Pons (tissue), 1 donor: ENCODE data around the gene SMAD4.
"Not testable (repeated sequence)": the region's sequence is repeated elsewhere in the genome, so short reads cannot be mapped to it uniquely, and the experiment has no call there.

Source experiments
- DNase-seq: peaks from one replicate; pipeline ENCODE4 v3.0.0-alpha.2; 2016; ENCODE audit warnings: low spot score

Gene SMAD4

DNA sequence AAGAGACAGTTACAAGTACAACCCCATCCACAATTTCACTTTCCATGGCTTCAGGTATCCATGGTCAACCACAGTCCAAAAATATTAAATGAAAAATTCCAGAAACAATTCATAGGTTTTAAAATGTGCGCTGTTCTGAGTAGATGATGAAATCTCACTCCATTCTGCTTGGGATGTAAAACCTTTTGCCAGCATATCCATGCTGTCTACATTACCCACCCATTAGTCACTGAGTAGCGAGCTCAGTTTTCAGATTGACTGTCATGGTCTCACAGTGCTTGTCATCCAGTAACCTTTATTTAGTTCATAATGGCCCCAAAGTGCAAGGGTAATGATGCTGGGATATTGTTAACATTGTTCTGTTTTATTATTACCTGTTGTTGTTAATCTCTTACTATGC is 40.5 kb downstream of the SMAD4 start:
- DNase-seq = no peak

DNA sequence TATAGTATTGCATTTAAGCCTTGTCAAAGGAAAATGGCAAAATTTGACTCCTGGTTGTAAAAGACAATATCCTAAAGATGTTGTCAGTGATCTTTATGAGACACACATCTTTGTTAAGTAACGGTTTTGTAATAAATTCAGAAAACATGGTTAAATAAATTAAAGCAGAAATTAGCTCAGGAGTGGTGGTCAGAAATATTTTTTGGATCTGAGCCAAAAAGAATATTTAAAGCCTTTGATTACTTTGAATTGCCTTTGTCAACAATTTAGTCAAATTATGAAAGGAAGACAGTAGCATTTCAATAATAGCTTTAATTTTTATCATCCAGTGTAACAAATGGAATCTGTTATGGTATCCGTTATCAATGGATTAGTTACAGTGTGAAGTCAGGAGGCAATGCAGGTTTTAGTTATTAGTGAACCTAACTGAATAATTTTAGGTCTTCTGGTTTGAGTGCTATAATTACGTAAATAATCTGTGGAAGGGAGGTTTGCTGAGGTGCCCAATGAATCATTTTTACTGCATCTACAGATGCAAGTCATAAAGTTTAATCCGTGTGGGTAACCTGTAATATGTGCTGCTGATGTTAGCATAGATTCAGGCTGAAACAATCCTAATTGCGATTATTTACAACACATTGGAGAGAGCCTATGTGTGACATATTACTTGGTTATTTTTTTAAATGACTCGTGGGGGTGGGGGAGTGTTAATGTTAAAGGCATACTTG is 42.7 kb downstream of the SMAD4 start:
- DNase-seq = no peak

DNA sequence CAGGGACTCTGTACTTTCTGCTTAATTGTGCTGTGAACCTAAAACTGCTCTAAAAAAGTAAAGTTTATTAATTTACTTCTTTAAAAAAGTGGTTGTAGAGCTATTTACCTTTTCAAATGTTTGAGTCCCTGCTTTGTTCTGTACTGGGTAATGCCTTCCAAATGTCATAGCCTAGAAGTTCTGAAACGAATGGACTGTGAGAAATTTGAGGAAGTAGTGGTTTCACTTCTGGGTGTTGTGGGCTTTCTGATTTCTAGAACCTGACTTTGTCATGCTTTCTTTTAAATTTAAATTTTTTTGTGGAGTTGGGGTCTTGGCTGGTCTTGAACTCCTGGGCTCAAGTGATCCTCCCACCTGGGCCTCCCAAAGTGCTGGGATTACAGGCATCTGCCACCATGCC is 44.6 kb downstream of the SMAD4 start:
- DNase-seq = peak; percentile 29

DNA sequence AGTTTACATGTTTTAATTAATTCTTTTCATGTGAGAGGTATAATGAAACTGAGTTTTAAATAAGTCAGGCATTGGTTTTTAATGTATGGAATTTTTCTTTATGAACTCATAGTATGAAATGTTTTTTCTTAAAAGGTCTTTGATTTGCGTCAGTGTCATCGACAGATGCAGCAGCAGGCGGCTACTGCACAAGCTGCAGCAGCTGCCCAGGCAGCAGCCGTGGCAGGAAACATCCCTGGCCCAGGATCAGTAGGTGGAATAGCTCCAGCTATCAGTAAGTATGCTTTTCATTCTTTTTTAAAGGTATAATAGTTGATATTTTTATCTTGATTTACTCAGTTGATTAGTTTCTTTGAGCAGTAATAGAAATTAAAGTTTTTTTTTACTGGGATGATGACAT is 46.5 kb downstream of the SMAD4 start:
- no peak for DNase-seq

DNA sequence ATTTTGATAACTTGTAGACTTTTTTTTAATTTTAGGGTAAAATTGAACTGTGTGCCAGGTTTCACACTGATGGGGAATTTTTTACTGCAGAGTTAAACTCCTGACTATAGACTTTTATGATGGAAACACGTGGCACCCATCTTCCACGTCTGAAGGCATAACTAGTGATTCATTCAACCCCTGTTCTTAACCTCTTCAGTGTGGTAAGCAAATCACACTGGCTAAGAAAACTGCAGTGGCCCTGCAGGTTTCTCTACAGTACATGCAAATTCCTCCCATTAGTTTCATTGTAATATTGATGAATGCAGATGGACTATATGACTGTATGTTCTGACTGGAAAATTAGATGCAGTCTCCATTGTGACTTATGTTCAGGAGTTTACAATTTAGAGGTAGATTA is 47.2 kb downstream of the SMAD4 start:
- DNase-seq = no peak

DNA sequence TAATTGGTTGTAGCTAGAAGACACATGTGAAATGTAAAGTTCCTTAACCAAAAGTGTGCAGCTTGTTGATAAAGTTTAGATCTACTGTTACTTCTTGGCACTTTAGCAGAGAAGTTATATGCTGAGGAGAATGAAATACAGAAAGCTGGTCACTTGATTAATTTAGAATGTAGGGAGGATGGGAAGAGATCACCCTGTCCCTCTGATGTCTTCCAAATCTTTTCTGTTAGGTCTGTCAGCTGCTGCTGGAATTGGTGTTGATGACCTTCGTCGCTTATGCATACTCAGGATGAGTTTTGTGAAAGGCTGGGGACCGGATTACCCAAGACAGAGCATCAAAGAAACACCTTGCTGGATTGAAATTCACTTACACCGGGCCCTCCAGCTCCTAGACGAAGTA is 48.0 kb downstream of the SMAD4 start:
- no peak for DNase-seq

DNA sequence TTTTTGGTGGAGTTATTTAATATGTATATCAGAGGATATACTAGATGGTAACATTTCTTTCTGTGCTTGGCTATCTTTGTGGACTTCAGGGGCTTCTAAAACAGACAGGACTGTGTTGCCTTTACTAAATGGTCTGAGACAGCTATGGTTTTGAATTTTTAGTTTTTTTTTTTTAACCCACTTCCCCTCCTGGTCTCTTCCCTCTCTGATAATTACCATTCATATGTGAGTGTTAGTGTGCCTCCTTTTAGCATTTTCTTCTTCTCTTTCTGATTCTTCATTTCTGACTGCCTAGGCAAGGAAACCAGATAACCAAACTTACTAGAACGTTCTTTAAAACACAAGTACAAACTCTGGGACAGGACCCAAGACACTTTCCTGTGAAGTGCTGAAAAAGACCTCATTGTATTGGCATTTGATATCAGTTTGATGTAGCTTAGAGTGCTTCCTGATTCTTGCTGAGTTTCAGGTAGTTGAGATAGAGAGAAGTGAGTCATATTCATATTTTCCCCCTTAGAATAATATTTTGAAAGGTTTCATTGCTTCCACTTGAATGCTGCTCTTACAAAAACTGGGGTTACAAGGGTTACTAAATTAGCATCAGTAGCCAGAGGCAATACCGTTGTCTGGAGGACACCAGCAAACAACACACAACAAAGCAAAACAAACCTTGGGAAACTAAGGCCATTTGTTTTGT is 52.7 kb downstream of the SMAD4 start:
- DNase-seq = no peak

DNA sequence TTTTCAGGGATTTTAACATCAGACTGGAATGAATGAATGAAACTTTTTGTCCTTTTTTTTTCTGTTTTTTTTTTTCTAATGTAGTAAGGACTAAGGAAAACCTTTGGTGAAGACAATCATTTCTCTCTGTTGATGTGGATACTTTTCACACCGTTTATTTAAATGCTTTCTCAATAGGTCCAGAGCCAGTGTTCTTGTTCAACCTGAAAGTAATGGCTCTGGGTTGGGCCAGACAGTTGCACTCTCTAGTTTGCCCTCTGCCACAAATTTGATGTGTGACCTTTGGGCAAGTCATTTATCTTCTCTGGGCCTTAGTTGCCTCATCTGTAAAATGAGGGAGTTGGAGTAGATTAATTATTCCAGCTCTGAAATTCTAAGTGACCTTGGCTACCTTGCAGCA is 53.4 kb downstream of the SMAD4 start:
- DNase-seq = no peak

DNA sequence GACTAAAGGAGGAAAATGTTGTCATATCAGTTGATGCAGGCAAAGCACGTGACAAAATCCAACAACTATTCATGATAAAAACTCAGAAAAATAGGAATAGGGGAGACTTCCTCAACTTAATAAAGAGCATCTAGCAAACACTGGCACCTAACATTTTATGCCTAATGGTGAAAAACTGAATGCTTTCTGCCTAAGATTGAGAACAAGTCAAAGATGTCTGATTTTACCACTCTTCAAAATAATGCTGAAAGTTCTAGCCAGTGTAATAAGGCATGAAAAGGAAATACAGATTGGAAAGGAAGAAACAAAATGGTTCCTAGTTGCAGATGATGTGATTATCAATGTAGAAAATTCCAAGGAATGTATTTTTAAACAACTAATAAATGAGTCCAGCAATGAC is 58.4 kb downstream of the SMAD4 start:
- DNase-seq = no peak

DNA sequence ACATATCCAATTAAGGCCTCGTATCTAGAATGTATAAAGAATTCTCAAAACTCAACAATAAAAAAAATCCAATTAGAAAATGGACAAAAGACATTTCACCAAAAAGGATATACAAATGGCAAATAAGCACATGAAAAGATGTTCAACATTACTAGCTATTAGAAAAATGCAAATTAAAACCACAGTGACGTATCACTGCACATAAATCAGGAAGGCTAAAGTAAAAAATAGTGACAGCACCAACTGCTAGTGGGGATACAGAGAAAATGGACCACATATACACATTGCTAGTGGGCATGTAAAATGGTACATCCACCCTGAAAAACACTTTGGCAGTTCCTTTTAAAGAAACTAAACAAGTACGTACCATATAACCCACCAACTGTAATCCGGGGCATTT is 59.7 kb downstream of the SMAD4 start:
- no peak for DNase-seq

DNA sequence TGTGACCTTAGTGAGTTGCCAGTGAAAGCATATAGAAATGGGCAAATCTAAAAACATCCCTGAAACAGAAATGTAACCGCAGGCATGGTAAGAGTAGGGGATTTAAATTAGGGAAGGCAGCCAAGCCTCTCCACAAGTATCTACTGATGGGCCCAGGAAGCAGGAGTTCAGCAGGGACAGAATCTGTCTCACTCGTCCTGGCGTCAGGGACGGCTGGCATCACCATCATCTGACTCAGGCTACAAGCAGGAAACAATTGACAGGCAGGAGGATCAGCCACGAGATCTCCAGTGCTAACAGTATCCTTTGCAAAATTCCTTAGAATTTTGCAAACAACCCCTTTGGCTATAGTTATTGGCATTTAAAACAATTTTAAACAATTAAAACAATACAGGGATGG is 61.3 kb downstream of the SMAD4 start:
- no peak for DNase-seq

DNA sequence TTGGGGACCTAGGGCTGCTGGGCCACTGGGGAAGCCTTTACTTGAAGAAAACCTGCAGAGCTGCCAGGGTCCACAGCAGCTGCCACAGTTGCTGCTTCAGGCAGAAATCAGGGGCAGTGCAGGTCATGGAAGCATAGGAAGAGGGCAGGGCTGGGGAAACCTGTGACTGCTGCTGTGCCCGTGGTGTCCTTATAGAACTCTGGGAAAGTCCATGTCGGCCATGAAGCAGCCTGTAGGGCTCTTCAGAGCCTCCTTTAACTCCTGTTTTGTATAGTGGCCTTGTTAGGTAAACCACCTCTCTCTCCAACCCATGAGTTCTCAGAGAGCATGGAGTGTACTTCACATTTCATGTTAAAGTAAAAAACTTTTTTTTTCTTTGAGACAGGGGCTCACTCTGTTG is 62.1 kb downstream of the SMAD4 start:
- no peak for DNase-seq

DNA sequence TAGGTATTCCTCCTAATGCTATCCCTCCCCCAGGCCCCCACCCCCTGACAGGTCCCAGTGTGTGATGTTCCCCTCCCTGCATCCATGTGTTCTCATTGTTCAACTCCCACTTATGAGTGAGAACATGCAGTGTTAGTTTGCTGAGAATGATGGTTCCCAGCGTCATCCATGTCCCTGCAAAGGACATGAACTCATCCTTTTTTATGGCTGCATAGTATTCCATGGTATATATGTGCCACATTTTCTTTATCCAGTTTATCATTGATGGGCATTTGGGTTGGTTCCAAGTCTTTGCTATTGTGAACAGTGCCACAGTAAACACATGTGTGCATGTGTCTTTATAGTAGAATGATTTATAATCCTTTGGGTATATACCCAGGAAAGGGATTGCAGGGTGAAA is 63.0 kb downstream of the SMAD4 start:
- DNase-seq = not testable (repeated sequence)

DNA sequence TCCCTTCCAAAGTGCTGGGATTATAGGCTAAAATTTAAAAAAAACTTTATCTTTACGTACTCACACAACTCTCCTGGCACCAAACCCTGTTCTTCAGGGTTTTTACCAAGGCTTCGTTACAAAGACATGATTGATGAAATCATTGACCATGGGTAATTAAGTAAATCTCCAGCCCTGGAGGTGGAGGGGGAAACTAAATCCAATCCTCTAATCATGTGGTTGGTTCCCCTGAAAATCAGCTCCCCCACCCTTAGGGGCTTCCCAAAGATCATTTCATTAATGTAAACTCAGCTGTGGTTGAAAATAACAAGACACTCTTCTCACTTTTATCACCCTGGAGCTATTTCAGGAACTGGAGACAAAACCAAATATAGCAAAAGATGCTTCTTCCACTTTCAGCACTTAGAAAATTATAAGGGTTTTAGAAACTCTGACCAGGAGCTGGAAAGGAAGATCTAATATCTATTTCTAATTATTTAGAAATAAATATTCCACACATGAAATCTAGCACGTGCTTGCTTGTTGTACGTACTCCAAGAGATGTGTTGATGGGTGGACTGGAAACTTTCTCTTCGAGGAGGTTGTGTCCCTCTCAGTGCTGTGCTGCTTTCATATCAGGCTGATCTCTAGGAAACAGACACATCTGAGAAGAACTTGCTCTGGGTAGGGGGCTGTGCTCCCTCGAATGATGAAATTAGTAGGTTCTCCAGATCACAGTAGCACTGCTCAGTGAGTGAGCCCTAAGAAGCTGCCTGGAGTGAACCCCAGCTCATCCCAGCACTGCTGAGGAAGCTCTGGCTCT is 67.2 kb downstream of the SMAD4 start:
- no peak for DNase-seq

DNA sequence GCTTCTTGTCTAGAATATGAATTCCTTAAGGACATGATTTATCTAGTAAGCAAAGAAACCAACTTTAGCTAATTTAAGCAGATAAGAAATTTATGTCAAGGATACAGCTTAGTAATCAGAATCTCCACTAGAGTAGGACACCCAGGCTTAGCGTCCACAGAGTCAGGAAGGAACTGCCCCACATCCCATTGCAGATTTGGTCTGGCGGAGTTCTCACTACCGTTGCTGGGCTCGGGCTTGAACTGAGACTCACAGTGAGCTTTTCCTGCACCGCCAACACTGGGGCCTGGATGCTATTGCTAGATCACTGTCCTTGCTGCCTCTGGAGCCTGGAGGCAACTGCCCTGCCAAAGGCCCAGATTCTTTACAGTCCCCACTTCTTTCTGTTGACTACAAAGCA is 68.1 kb downstream of the SMAD4 start:
- no peak for DNase-seq

DNA sequence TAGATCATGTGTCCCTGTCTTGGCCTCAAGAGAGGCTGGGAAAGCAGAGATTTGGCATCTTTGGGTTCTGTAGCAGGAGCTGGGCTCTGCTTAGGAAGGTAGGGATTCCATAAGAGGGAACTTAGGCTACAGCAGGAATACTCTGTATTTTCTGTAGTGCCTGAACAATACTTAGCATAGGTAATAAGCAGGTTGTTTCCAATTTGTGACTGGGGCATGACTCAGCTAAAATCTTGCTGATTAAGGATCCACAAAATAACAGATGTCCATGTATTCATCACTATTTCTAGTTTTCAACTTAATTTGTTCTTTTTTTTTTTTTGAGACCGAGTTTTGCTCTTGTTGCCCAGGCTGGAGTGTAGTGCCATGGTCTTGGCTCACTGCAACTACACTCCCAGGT is 68.5 kb downstream of the SMAD4 start:
- no peak for DNase-seq

DNA sequence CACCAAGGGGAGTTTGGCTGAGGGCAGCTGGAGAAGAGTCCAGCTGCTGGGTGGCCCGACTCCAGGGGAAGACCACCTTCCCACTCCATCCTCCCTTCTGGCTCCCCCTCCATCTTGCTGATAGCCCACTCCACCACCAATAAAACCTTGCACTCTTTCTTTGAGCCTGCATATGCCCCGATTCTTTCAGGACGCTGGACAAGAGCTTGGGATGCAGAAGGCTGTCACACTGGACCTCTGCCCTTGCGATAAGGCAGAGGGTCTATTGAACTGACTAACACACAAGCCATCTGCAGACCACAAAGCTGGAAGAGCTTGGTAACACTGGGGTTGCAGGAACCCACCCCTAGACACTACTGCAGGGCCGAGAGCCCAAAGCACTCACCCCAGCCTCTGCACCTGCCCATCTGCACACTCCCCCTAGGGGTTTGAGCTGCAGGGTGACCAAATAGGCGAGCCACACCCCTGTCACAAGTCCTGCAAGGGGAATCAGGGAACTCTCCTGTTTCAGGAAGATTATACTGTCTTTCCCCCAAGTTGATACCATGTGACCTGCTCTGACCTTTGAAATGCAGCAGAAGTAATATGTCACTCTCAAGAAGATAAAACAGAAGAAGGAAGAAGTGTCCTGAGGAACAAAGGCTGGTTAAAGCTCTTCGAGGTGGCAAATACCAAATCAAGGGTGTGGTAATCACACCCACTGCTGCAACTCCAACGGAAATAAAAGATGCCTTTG is 70.5 kb downstream of the SMAD4 start:
- no peak for DNase-seq

DNA sequence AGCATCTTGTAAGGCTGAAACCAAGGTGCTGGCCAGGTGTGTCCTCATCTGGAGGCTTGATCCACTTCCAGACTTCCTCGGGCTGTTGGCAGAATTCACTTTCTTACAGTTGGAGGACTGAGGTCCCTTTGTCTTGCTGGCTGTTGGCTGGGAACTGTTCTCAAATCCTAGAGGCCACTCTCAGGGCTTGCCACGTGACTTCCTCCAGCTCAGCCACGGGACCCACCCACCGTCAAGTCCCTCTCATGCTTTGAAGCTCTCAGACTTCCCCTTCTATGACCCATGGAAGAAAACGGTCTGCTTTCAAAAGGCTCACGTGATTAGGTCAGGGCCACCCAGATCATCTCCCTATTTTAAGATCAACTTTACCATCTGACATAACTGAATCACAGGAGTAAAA is 77.1 kb downstream of the SMAD4 start:
- DNase-seq = no peak

DNA sequence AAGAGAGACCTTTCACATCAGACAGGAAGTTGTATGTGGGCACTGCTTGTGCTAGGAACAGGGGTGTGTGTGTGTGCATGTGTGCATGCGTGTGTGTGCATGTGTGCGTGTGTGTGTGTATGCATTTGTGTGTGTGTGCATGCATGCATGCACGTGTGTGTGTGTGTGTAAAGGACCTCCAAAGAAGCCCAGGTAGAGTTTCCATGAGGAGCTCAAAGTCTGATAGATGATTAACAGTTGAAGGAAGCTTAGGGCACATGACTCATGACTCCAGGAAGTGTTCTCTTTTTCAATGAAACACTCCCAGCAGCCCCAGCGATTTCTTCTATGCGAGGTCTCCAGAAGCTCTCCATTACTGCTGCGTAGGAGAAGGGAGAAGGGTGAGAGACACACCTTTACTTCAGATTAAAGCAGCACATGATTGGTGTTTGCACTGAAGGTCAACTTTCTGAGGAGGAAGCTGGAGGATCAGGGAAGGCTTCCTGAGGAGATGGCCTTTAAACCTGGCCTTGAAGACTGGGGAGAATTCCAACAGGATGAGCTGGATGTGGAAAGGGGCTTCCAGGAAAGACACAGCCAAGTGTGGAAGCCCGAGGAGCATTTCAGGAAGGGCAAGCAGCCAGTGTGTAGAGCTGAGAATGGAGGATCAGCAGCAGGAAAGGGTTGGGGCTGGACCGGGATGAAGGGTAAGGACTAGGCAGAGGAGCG is 77.7 kb downstream of the SMAD4 start:
- DNase-seq = no peak

DNA sequence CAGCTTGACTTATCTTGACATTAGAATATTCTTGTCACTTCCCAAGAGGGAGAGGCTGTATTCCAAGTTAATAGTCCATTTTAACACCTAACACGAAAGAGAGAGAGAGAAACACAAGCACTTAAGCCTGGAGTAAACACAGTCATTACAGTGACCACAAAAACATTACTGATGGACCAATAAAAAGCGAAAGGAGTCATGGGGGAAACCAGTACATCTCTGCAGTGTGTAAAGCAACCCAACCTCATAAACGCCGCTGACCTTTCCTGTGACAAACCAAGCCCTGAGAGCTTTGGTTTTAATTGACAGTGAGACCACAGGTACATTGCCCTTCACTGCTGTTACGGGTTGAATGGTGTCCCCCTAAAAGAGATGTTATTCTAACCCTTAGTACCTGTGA is 78.3 kb downstream of the SMAD4 start:
- DNase-seq = no peak

DNA sequence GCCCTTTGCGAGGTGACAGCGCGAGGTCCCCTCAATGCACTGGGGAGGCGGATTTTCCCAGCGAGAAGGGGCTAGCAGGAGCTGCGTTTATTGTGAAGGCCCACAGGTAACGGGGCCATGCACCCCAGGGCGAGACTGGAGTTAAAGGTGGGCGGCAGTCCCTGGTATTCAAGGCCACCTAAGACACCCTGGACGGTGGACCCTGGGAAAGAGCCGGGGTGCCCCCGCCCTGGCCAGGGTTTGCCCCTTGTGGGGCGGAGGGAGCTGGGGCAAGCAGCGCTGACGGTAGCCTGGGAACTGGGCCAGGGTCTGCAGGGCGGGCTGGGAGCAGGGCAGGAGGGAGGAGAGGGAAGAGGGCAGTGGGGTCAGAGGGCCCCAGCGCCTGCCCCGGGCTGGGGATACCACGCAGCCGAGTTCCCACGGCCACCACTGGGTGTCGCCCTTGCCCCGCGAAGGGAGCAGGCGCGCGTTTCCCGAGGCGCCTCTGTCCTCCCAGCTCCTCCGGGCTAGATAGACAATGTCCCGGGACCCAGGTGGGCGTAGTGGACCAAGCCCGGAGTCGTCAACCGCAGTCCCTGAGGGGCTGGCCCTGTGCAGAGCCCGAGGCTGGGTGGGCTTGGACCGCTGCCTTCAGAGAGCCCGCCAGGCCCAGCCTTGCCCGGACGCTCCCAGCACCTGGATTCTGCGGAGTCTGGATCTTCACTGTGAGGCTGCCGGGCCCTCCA is 80.2 kb downstream of the SMAD4 start:
- peak; percentile 15 for DNase-seq
